KBM-7 (cell line): ENCODE data around the gene TIGD3.

Experiments
- DNase-seq: peaks from one replicate; pipeline ENCODE4 v3.0.0-alpha.2; 2015
- in situ Hi-C: fragments of 300-500 bp; cut with MboI; formaldehyde crosslinking; loops from 2 replicates; pipeline ENCODE4 v1.14.3; 2020; ENCODE audit warnings: low sequenced_read_pairs, low pct_unique_long_range_greater_than_20kb, mixed read lengths

Gene TIGD3

DNA sequence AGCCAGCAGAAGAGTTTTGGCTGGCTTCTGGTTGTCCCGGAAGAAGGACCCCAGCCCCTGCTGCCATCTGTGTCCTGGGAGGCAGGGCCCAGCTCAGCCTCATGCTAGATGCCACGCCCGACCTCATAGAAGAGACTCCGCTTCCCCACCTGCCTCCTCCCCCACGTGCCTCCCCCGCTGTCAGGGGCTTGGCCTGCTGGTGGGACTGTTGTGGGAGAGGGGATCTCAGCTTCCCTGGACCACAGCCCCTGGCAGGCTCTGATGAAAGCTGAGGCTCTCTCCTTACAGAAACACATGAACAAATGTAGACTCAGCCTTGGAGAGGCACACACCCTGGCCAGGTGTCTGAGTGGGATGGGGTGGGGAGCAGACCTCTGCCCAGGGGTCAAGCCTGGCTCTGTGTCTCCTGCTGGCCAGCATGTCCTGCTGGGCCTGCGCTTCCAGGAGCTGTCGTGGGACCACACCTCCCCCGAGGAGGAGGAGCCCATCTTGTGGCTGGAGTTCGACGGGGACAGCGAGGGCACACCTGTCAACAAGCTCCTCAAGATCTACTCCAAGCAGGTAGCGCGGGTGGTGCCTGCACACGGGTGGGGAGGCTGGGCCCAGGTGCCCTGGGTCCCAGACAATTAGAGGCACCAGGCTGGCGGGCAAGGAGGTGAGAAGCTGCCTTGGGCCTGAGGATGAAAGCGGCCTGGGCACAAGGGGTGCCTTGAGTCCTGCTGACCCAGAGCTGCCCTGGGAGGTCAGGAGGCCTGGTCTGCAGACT lies 45.9 kb downstream of the TIGD3 start:
- in situ Hi-C loops: no loop called here

DNA sequence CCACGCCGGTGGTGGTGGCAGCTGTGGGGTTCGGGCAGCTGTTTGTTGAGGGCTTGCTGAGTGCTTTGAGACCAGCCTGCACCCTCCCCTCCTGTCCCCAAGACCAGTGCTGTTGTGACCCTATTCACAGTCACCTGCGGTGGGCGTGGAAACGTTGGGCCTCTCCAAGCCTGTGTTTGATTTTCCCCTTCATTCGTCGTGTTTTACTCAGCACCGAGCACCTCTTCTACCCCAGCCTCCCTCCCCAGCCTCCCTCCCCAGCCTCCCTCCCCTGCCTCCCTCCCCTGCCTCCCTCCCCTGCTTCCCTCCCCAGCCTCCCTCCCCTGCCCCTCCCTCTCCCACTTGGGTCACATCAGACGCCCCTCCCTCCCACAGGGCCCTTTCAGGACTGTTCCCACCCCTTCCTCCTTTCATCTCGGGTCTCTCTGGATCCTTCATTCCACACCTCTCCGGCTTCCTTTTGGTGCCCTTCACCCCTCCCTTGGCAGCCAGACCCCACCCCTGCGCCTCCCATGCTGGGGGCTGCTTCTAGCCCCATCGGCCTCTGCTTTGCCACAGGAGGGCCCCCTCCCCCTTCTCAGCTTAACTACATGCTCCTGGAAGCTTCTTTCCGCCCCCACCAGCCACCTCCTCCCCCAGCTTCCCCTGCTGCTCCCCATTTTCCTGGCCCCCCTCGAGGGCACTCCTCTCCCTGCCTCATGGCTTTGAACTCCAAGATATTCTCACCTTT lies 46.7 kb downstream of the TIGD3 start:
- in situ Hi-C loops: no loop called here
- DNase-seq: no peak

More for the DNA sequence above, 45.9 kb downstream of the TIGD3 start:
- DNase-seq: no peak

DNA sequence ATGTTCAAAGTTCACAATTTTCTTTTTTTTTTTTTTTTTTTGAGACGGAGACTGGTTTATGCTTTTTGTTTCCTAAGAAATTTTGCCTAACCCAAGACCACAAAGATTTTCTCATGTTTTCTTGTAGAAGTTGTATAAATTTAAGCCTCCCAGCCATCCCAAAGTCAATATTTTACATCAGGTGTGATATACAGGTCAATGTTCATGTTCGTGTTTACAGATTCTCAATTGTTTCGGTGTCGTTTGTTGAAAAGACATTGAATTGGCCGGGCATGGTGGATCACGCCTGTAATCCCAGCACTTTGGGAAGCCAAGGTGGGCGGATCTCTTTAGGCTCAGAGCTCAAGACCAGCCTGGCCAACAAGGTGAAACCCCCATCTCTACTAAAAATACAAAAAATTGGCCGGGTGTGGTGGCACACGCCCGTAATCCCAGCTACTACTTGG lies 47.3 kb downstream of the TIGD3 start:
- DNase-seq: no peak
- in situ Hi-C loops: no loop called here

GRCh38 chr11:65402790-65403189 lies 48.2 kb downstream of the TIGD3 start:
- in situ Hi-C loops: no loop called here
- no peak for DNase-seq

DNA sequence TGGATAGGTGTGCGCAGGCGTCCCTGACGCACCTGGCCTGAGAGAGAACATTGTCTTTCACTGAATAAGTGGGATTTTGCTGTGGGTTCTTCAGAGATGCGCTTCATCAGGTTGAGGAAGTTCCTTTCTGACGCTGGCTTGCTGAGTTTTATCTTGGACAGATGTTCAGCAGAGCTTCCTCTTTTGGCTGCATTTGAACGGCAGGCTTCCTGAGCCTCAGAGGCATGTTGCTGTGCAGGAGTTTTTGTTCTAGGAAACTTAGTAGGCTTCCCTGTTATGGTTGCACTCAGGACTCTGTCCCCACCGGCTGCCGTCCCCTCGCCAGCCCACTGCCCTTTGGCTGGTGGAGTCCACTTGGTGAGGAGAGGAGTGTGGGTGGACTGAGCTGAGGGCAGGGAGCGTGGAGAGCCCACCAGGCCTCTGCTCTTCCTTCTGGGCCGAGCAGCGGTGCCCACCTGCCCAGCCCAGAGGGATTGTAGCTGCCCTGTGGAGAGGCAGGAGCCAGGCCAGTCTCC lies 49.1 kb downstream of the TIGD3 start:
- in situ Hi-C loops: no loop called here
- DNase-seq: peak; percentile 93

- peak; percentile 51 for DNase-seq
- in situ Hi-C loops: no loop called here
Observed at GRCh38 chr11:65404210-65404609, 49.7 kb downstream of the TIGD3 start.

DNA sequence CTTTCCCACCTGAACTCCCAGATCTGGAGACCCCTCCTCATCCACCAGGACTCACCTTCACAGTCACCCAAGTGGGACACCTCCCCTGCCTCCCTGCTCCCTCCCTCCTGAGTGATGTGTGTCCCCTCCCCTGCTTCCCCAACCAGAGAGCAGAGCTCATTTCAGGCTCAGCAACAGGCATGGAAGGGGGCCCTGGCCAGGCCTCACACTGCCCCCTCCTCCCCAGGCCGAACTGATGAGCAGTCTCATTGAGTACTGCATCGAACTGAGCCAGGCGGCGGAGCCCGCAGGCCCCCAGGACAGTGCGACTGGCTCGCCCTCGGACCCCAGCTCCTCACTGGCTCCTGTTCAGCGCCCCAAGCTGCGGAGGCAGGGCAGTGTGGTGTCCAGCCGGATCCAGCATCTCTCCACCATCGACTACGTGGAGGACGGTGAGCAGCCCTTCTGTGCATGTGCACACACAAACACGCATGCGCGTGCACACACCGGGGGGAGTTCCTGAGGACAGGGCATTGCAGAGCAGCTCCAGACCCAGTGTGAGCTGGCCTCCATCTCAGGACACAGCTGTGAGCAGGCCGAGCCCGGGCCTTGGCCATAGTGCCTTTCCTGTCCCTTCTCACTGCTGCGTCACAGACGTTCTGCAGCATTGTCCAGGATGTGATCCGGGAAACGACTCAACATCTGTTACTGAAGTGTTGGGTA lies 50.2 kb downstream of the TIGD3 start:
- DNase-seq: no peak

More for the DNA sequence above, 50.2 kb downstream of the TIGD3 start:
- in situ Hi-C loops: no loop called here
